CD4-positive, alpha-beta T cell treated with Interleukin-2 at 100 ng/mL for 4 hours (primary cell): ENCODE results near the gene DNAJA4.

Experiments
- DNase-seq: peaks from one replicate; pipeline ENCODE4 v3.0.0-alpha.2; 2020; ENCODE audit warnings: low spot score

The DNAJA4 gene

DNA sequence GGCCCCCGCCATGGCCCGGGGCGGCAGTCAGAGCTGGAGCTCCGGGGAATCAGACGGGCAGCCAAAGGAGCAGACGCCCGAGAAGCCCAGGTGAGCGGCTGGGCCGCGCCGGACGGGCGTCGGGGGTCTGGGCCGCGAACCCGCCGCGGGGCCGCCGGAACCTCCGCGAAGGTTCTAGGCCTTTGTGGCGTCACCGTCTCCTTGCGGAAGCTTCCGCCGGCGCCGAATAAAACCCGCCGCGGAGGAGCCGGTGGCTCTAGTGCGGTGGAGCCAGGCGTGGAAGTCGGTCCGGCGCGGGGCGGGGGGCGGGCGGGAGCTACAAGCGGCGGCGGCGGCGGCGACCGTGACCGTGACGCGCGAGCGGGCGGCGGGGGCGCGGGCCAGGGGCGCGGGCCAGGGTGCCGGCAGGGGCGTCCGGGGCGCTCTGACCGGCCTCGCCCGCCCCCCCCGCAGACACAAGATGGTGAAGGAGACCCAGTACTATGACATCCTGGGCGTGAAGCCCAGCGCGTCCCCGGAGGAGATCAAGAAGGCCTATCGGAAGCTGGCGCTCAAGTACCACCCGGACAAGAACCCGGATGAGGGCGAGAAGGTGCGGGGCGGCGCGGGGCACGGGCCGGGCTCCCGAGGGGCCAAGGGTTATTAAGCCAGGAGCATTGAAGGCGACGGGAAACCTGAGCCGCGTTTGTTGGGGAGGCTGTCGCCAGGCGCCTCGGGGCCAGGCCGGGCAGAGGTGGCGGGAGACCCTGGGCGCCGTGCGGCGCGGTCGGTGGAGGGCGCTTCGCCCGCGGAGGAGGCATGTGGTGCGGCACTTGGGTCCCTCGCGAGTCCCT lies at the start of gene DNAJA4:
DNAJA4 (plus strand) TSS at position 259 of the 833 bp plus-strand sequence; CDS start at position 461, 202 bp downstream.
- DNase-seq, result peak; percentile 52

DNA sequence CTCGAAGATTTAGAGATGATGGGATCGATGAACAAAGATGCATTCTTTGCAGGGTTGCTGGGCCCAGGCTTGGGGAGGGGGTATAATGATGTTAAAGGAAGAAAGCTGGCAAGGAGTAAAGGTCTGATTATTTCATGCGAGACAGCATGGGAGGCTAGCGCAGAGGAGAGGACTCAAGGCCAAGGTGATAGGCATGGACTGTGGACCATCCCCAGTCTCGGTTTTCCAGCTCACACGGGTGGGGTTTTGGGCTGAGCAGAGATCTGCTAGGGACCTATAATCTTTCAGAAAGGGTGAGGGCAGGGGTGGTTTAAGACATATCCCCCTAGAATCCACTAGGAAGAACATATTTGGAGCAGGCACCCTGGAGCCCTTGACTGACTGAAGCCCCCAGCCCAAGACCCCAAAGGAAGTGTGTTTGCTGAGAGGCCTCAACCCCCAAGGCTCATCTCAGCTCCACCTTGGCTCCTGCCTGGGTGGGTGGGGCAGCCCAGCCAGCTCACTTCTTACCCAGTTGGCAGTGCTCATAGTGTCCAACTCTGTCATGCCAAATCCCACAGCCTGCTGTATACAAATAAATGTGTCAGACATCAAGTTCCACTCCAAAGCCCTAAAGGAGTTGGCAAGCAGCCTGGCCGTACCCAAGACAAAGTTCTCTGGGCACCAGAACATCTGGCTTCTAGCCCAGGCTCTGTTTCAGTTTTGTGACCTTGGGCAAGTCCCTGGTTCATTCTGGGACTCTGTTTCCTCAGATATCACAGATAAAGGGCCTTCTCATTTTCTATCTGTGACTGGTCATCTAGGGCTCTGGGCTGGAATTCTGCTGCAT lies 47.9 kb upstream of the DNAJA4 start:
- no peak for DNase-seq

DNA sequence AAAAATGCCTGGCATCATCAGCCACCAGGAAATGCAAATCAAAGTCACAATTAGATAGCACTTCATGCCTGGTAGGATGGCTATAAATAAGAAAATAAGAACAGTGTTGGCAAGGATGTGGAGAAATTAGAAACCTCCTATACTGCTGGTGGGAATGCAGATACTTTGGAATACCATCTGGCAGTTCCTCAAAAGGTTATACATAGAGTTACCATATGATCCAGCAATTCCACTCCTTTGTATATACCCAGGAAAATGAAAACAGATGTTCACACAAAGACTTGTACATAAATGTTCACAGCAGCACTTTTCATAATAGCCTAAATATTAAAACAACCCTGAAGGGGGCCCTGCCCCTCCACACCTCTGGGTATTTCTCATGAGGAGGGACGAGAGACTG lies 43.6 kb upstream of the DNAJA4 start:
- DNase-seq, result no peak

DNA sequence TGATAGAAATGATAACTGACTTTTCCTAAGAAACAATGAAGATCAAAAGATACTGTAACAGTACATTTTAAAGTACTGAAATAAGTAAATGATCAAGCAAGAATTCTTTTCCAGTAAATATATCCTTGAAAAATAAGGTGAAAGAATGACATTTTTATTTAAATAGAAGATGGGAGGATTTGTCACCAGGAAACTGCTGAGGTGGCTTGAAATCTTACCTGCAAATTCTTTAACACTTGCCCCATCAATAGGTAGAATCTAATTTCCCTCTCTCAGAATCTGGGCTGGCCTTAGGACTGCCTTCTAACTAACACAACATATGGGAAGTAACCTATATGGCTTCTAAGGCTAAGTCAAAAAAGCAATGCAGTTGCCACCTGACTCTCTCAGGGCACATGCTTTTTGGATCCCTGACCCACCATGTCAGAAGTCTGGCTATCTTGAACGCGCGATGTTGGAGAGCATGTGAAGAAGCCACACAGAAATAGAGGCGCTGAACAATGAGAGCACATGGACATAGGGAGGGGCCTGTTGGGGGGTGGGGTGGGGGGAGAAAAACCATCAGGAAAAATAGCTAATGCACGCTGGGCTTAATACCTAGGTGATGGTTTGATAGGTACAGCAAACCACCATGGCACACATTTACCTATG lies 41.5 kb upstream of the DNAJA4 start:
- DNase-seq, result no peak

DNA sequence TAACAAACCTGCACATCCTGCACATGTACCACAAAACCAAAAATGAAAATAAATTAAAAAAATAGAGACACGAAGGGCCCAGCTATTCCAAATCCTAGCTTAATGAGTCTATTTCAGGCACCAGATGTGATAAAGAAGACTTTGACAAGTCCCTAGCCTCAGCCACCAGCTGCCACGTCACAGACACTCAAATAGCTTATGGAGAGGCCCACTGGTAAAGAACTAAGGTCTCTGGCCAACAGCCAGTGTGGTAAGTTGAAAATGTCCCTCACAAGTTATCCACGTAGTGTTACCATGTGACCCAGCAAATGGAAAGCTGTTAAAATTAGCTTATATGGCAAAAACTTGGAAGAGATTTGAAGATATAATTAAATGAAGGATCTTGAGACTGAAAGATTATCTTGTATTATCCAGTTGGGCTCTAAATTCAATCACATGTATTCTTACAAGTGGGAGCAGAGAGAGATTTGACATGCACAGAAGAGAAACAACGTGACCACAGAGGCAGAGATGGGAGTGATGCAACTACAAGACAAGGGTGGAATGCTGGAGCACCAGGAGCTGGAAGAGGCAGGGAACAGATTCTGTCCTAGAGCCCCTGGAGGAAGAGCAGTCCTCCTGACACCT lies 40.9 kb upstream of the DNAJA4 start:
- no peak for DNase-seq

DNA sequence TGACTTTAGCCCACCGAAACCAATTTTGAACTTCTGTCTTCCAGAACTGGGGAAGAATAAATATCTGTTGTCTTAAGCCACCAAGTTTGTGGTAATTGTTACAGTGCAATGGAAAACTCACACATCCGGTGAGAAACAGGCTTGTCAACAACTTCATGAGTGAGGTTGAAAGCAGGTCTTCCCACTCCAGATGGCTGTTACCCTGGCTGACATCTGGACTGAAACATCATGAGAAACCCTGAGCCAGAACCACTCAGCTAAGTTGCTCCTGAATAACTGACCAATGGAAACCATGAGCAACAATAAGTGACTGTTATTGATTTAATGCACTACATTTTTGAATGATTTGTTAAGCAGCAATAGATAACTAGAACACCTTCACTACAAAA lies 40.3 kb upstream of the DNAJA4 start:
- no peak for DNase-seq

DNA sequence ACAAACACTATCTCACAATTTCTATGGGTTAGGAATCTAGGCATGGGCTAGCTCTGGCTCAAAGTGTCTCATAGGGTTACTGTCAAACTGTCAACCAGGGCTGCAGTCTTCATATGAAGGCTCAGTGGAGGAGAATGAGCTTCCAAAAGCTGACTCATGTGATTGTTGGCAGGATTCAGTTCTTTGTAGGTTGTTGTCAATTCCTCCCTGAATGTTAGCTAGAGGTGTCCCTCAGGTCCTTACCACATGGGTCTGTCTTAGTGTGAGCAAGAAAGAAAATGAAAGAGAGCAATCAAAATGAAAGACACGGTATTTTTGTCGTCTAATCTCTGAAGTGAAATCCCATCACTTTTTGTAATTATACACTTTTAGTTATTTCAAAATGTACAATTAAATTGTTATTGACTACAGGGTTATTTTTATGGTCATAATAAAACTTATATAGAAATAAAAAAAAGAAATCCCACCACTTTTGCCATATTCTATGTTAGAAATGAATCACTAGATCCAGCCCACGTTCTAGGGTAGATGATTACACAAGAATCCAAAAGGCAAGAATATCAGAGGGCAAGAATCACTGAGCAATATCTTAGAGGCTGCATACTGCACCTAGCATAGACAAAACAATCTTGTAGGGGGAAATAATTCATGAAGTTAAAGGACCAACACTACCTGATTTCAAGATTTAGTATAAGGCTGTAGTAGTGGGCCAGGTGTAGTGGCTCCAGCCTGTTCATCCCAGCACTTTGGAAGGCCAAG lies 38.4 kb upstream of the DNAJA4 start:
- no peak for DNase-seq

DNA sequence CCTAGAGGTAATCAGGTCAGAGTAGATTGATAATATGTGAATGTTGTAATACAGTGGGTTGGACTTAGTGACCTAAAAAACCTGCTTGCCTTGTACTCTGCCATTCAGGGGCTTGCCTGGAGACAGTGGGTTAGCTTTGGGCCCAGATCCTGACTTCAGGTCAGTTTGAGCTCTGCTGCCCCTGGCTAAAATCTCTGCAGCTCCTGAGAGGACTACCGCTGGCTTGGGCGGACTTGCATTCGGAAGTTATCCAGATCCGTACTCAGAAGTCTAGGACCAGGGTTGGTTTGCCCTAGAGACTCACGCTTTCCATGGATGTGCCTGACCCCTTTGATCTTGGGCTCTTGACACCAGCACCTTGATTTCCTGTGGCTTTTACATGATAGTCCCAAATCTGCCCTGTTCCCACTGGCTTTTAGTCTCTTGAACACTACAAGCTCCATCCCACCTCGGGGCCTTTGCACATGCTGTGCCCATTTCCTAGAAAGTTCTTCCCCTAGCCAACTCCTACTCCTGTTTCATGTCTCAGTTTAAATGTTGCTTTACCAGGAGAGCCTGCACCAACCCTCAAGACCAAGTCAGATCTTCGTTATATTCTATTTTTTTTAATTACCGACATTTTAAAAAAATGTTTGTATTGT lies 35.9 kb upstream of the DNAJA4 start:
- no peak for DNase-seq

DNA sequence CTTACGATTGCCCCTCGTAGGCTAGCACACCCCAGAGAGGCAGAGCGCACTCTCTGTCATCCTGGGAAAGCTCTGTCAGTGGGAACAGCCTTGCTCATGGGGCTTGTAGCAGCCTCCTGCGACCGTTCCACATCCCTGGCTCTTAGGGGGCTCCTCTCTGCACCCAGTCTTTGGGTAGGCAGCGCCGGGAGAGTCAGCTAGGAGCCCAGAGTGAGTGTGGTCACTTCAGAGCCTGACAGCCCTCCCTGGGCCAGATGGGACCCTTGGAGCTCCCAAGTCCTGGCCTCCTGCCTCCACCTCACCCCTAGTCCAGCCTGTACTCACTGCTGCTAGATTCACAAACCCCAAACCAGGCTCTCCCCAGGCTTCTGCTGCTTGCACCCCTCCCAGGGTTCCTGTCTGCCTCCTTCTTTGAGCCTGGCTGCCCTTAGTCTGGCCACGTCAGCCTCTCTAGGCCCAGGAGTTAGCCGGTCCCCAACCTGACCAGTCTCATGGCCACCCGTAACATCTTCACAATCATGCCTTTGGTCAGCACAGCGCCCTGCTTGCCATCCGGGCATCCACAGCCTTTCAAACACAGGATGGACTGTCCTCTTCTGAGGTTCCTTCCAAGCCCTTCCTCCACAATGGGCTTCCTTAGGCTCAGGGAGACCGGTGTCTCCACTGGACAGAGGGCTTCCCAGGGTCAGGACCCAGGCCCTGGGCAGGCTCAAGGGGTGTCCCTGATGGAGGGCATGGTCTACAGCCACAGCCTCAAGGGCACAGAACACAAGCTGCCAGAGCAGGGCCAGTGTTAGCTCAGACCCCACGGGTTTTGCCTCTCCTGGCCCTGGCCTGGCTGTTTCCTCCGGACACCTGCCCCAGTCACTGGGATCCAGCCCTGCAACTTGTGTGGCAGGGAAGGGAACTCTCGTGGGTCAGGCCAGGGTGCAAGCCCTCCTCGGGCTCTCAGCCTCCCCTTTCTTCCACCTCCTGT lies 34.6 kb upstream of the DNAJA4 start:
- no peak for DNase-seq

DNA sequence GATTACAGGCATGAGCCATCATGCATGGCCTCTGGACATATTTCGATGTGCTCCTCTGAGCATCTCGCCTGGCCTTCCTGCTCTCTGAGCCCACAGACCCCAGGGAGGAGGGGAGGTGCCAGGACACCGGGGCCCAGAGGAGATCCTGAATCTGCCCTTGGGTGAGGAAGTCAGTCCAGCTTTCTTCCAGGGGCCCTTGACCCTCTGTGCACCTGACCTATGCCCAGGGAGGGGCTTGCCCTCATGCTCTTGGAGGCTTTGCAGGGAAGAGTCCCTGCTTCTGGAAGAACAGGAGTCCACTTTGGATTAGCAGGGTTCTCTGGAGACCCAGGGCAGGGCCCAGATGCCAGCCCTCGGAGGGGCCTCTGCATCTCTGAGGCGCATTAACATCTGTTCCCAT lies 31.4 kb upstream of the DNAJA4 start:
- no peak for DNase-seq

DNA sequence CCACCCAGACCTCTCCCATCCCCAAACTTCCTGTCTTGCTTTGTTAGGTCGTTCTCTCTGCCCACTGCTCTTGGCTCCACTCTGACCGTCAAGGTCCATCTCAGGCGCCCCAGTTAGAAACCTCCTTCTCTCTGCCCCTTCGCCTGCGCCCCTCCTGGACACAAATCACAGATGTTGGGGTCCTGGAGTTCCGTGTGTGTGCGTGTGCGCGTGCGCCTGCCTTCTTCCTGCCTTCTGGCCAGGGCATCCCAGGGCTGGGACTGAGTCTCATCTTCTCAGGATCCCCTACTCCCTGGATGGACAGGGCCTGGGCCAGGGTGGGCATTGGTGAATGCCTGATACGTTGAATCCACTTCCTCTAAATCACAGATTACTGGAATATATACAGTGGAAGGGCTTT lies 30.9 kb upstream of the DNAJA4 start:
- no peak for DNase-seq

DNA sequence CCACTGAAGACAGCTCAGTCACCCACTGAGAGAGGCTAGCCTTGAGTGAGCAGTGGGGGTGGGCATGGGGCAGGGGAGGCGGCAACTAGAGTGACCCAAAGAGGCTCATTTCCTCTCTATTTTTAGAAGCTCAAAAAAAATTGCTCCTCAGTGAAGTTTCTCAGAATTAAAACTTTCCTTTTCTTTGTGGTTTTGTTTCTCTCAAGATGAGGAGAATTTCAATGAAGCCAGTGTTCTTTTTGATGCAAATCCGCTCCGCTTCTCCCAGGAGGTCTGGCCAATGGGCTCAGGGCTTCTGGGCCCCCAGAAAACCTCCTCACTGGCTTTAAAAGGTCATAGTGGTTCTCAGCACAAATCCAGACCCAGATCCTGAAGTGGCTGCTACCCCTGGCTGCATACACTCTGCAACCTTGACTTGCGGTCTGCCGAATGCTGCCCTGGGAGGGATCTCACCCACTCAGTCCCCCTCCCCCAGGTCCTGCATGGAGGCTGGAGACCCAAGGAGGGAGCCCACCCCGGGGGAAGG lies 29.8 kb upstream of the DNAJA4 start, which contains the start of gene ACSBG1:
ACSBG1 (minus strand) TSS at position 51 of the 526 bp plus-strand sequence. CDS start 64 bp downstream, outside the sequence.
- no peak for DNase-seq

DNA sequence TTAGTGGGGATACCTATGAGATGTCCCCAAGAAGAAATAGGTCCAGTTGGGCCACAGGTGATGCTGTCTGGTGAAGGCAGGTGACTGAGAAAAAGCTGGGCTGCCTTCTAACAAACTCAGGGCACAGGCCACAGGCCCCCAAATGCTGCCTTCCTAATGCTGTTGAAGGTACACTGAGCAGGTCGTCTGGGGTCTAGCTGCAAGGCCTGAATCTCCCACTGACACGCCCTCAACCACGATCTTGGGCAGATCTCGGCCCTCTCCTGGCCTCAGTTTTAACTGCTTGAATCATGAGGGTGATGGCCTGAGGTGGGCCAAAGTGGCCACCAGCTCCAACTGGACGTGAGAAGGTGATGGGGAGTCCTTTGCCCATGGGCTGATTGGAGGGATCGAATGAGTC lies 27.9 kb upstream of the DNAJA4 start:
- no peak for DNase-seq

DNA sequence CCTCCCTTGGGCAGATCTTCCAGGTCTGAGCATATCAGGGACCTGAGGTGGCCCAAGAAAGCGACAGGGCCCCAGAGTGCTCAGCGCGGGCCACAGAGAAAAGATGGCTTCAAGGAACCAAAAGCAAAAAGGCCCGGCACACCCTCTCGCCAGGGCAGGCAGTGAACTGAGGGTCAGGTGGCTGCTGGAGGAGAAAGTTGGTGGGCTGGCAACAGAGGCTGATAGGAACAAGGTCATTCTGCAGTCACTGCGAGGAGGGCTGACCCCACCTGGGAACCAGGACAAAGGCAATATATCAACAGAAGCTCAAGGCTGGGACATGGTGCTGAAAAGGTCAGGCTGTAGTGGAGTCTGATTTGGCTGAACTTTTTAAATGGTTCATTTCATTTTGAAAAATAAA lies 27.2 kb upstream of the DNAJA4 start:
- DNase-seq, result no peak

DNA sequence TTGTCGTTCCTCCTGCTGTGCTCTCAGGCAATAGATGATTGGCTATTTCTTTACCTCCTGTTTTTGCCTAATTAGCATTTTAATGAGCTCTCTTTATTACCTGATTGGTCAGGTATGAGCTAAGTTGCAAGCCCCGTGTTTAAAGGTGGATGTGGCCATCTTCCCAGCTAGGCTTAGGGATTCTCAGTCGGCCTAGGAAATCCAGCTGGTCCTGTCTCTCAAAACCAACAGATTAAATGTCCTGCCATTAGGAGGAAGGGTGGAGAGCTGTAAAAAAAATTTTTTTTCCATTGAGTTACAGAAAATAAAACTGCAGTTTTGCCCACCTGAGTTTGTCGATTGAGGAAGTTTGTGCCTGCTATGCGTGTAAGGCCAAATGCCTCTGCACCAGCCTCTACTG lies 24.6 kb upstream of the DNAJA4 start:
- DNase-seq, result no peak

DNA sequence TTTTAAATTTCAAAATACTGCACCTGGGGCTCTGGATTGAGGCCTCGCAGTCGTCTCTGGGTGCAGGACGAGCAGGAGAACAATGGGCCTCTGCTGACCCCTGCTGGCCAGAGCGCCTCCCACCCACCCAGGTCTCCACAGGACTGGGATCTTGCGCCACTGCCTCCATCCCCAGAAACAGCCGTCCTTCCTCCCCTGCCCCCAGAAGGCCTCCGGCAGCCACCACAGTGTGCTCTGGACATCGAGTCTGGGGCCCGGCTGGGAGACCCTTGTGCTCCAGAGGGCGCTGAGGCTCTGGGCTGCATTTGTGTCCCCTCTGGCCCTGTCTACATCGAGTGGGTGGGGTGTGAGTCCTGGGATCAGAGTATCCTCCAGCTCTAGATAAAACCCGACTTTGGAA lies 23.3 kb upstream of the DNAJA4 start:
- DNase-seq, result peak; percentile 79

DNA sequence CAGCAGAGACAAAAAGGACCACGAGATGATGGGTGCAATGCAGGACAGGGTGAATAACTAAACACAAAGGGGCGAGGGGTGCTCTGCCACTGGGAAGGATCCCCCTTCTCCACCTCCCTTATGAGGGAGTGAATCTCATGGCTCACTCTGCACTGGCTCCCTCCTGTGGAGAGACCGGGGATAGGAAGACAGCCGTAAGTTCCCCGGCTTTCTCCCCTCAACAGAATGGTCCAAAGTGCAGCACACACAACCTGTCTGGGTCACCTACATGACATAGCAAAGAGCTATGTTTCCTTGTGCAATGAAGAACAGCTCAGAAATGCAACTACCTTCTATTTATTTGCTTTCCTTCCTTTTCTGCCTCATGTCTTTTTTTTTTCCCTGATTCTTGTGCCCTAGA lies 22.2 kb upstream of the DNAJA4 start:
- DNase-seq, result no peak

DNA sequence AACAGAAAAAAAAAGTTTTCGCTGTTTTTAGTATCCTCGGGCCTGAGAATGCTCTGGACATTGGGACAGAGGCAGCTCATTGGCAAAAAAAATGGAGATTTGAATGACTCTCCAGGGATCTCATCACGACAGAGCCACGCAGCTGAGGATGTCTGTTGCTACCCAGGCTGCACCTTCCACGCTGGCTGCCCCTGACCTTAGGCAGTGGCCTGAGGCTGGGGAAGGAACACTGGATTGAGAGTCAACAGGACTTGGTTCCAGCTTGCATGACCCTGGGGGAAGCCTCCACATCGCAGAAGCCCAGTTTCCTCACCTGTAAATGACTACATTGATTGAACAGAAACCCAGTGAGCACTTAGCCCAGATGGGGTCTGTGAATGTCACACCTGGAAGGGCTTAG lies 21.3 kb upstream of the DNAJA4 start:
- no peak for DNase-seq

DNA sequence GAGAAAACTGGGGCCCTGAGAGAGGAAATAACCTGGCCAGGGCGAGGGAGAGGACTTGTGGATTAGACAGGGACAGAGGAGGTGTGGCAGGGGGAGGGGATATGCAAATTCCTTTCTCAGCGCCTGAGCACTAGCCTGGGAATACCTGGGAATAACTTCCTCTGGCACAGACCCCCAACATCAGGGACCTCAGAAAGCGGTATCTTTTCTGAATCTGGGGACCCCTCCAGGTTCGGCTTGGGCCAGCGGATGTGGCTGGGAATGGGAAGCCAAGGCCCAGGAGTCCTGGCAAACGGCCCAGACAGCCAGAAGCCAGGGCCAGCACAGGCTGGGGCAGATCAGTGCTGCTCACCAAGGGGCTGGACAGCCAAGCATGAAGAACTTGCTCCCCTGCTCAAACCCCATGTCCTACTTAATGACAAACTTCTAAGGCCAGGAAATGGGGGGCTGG lies 20.8 kb upstream of the DNAJA4 start:
- DNase-seq, result no peak
